Caco-2 (cell line): ENCODE data around the gene C7orf33. TPM values are rescaled to one million over a fixed set of nuclear protein-coding genes. Genes with fewer than 3 reads are reported as not detected.

Source experiments
- BruUV-seq: library from RNA; stranded (reverse); fragments of 400-500 nt; replicated peaks from 2 replicates; lab custom pipeline; 2021; lab: Mats Ljungman, UMichigan
- CTCF ChIA-PET: fragments of 300-600 bp; sonication (Branson Sonifier 250); formaldehyde crosslinking; loops from one replicate; lab custom pipeline; 2022; ENCODE audit warnings: antibody characterized with exemption; lab: Charles Lee
- POLR2A ChIA-PET: fragments of 300-600 bp; sonication (Branson Sonifier 250); formaldehyde crosslinking; loops from one replicate; lab custom pipeline; 2022; ENCODE audit warnings: antibody characterized with exemption; lab: Charles Lee
- DNase-seq, 2 experiments: peaks; one replicate each; pipeline versions ENCODE4 v3.0.0 to v3.0.0-alpha.2; 2020 to 2022
- H3K27me3 ChIP-seq: replicated peaks from 2 replicates; pipeline ENCODE4 v1.6.0; 2011; ENCODE audit warnings: low read length; ENCODE audit not compliant: control insufficient read depth, insufficient read depth
- H3K36me3 ChIP-seq: 2 replicates; pipeline ENCODE4 v1.5.1; 2011; ENCODE audit warnings: low read length; ENCODE audit not compliant: control insufficient read depth, insufficient read depth
- H3K4me1 ChIP-seq: fragments of 250-450 bp; sonication (Bioruptor Pico); 2 replicates; pipeline ENCODE4 v1.5.1; 2020; ENCODE audit warnings: mild to moderate bottlenecking
- H3K4me3 ChIP-seq: 2 replicates; pipeline ENCODE4 v1.5.1; 2011; ENCODE audit warnings: low read depth, mild to moderate bottlenecking, control low read depth, low read length
- H3K9me3 ChIP-seq: fragments of 250-450 bp; sonication (Bioruptor Pico); 2 replicates; pipeline ENCODE4 v1.5.1; 2020; ENCODE audit warnings: mild to moderate bottlenecking, moderate library complexity
- H3K27ac Mint-ChIP-seq: one replicate; pipeline ENCODE4 v1.8.0; 2022; ENCODE audit warnings: mixed read lengths; ENCODE audit not compliant: unreplicated experiment
- H3K27me3 Mint-ChIP-seq: one replicate; pipeline ENCODE4 v1.8.0; 2022; ENCODE audit warnings: mixed read lengths; ENCODE audit not compliant: insufficient read depth, unreplicated experiment
- H3K36me3 Mint-ChIP-seq: one replicate; pipeline ENCODE4 v1.8.0; 2022; ENCODE audit warnings: mild to moderate bottlenecking, mixed read lengths; ENCODE audit not compliant: insufficient read depth, unreplicated experiment
- H3K4me1 Mint-ChIP-seq: one replicate; pipeline ENCODE4 v1.8.0; 2022; ENCODE audit warnings: low read depth, mixed read lengths; ENCODE audit not compliant: unreplicated experiment
- H3K4me3 Mint-ChIP-seq: one replicate; pipeline ENCODE4 v1.8.0; 2022; ENCODE audit warnings: mild to moderate bottlenecking, moderate library complexity, mixed read lengths; ENCODE audit not compliant: unreplicated experiment
- H3K9me3 Mint-ChIP-seq: one replicate; pipeline ENCODE4 v1.8.0; 2022; ENCODE audit warnings: mixed read lengths; ENCODE audit not compliant: unreplicated experiment
- CTCF ChIP-seq, 2 experiments: fragments of 200-600 bp in 1 of 2; IDR thresholded peaks; 1 replicate in 1 of 2; 2 replicates in 1 of 2; pipeline versions ENCODE4 v1.5.1 to v1.8.0; 2011 to 2022; ENCODE audit warnings: antibody characterized with exemption in 1 of 2, control low read depth in 1 of 2, inconsistent platforms in 1 of 2, low read depth in 1 of 2, low read length in 1 of 2, mild to moderate bottlenecking in 1 of 2, moderate library complexity in 1 of 2; ENCODE audit not compliant: insufficient read depth in 1 of 2, severe bottlenecking in 1 of 2, unreplicated experiment in 1 of 2
- intact Hi-C: fragments of 100-400 bp; cut with micrococcal nuclease; formaldehyde crosslinking; loops from one replicate; pipeline ENCODE4 v1.10.0; 2022; ENCODE audit not compliant: unreplicated experiment
- total RNA-seq: library from RNA; stranded (reverse); gene quantifications from 2 replicates; pipeline ENCODE4 v1.2.3, GENCODE V29; 2022

Gene C7orf33
- total RNA-seq, 1 experiment from 2014 or later: 0.23 TPM

- no TSS peak for BruUV-seq
- no peak overlapping the region for H3K4me3 ChIP-seq
- H3K9me3 ChIP-seq: no peaks in the 10 kb centered on the region
- H3K27me3 ChIP-seq: no peaks in the 10 kb centered on the region
- intact Hi-C loops: no loop called here
- no peaks in the 10 kb centered on the region for H3K36me3 ChIP-seq
- ChIA-PET POLR2A (no interaction called here), CTCF (no interaction called here)
- Mint-ChIP-seq H3K4me1 (peaks cover 7% of the 10 kb centered on the region), H3K27me3 (peaks cover 10% of the 10 kb centered on the region), H3K9me3 (no peaks in the 10 kb centered on the region), H3K36me3 (no peaks in the 10 kb centered on the region), H3K27ac (no peak overlapping the region), H3K4me3 (no peak overlapping the region)
- TF ChIP-seq CTCF (IDR thresholded peaks at IDR 0.05; ENCODE audit: insufficient read depth in 1 of 2, low read depth in 1 of 2, low read length in 1 of 2, severe bottlenecking in 1 of 2, unreplicated experiment in 1 of 2): no peak
- peaks cover 9% of the 10 kb centered on the region; the same call in 1 of the 2 replicates for H3K4me1 ChIP-seq
- no peak for DNase-seq
Measured at GRCh38 chr7:148645898-148646297, 55.3 kb downstream of the C7orf33 start.

- intact Hi-C loops: no loop called here
- Mint-ChIP-seq H3K9me3 (no peaks in the 10 kb centered on the region), H3K4me1 (peaks cover 12% of the 10 kb centered on the region), H3K27ac (no peak overlapping the region), H3K27me3 (peaks cover 1% of the 10 kb centered on the region), H3K4me3 (no peak overlapping the region), H3K36me3 (no peaks in the 10 kb centered on the region)
- no peak for DNase-seq
- TF ChIP-seq CTCF (IDR thresholded peaks at IDR 0.05; ENCODE audit: insufficient read depth in 1 of 2, low read depth in 1 of 2, low read length in 1 of 2, severe bottlenecking in 1 of 2, unreplicated experiment in 1 of 2): no peak
- no peaks in the 10 kb centered on the region for H3K36me3 ChIP-seq
- ChIA-PET POLR2A (no interaction called here), CTCF (no interaction called here)
- no peaks in the 10 kb centered on the region for H3K27me3 ChIP-seq
- H3K9me3 ChIP-seq: no peaks in the 10 kb centered on the region
- peaks cover 20% of the 10 kb centered on the region; the same call in 1 of the 2 replicates for H3K4me1 ChIP-seq
- H3K4me3 ChIP-seq: no peak overlapping the region
- BruUV-seq: no TSS peak
Measured at GRCh38 chr7:148650232-148650858, 59.8 kb downstream of the C7orf33 start.

GRCh38 chr7:148652773-148653172 is 62.2 kb downstream of the C7orf33 start:
- ChIA-PET CTCF (no interaction called here), POLR2A (no interaction called here)
- H3K4me3 ChIP-seq: no peak overlapping the region
- no peaks in the 10 kb centered on the region for H3K27me3 ChIP-seq
- peaks cover 20% of the 10 kb centered on the region; the same call in 1 of the 2 replicates for H3K4me1 ChIP-seq
- peaks cover 12% of the 10 kb centered on the region for H3K4me1 Mint-ChIP-seq
- H3K36me3 ChIP-seq: no peaks in the 10 kb centered on the region
- H3K27me3 Mint-ChIP-seq: no peaks in the 10 kb centered on the region
- intact Hi-C loops: no loop called here
- no peak for DNase-seq
- no peak overlapping the region for H3K4me3 Mint-ChIP-seq
- no peaks in the 10 kb centered on the region for H3K36me3 Mint-ChIP-seq
- no TSS peak for BruUV-seq
- H3K27ac Mint-ChIP-seq: no peak overlapping the region
- TF ChIP-seq CTCF (IDR thresholded peaks at IDR 0.05; ENCODE audit: insufficient read depth in 1 of 2, low read depth in 1 of 2, low read length in 1 of 2, severe bottlenecking in 1 of 2, unreplicated experiment in 1 of 2): no peak
- no peaks in the 10 kb centered on the region for H3K9me3 Mint-ChIP-seq
- H3K9me3 ChIP-seq: no peaks in the 10 kb centered on the region
